ENCODE results near the gene WASF3.
"Not testable (repeated sequence)": the region's sequence is repeated elsewhere in the genome, so short reads cannot be mapped to it uniquely, and the experiment has no call there.

Gene WASF3

DNA sequence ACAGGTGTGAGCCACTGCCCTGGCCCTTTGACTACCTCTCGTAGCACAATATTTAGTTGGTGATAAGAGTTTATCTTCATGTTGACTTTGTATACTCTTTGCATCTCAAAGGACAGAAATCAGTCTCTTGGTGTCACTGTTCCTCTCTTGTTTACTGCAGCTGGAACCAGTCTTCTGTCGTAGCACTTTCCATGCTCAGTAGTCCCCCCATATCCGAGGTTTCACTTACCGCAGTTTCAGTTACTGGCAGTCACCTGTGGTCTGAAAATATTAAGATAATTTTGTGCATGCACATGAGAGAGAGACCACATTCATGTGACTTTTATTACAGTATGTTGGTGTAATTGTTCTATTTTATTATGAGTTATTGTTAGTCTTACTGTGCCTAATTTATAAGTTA is 49.1 kb downstream of the WASF3 start:
- Histone ChIP-seq H3K4me3 (ENCODE audit: low read depth in 1 of 2, low read length in 2 of 2) (no peak overlapping the region), H3K27me3 (ENCODE audit: low read depth, low read length) (no peaks in the 10 kb centered on the region), H3K9me3 (ENCODE audit: control insufficient read depth in 1 of 2, low read length in 2 of 2) (no peaks in the 10 kb centered on the region), H3K4me1 (ENCODE audit: control insufficient read depth in 1 of 2, insufficient read depth in 2 of 2, low read length in 2 of 2) (peaks cover 0 to 6% of the 10 kb centered on the region in 2 donors), H3K36me3 (ENCODE audit: control insufficient read depth in 1 of 2, insufficient read depth in 2 of 2, low read length in 2 of 2) (no peaks in the 10 kb centered on the region), H3K27ac (ENCODE audit: low read length) (no peak overlapping the region)

DNA sequence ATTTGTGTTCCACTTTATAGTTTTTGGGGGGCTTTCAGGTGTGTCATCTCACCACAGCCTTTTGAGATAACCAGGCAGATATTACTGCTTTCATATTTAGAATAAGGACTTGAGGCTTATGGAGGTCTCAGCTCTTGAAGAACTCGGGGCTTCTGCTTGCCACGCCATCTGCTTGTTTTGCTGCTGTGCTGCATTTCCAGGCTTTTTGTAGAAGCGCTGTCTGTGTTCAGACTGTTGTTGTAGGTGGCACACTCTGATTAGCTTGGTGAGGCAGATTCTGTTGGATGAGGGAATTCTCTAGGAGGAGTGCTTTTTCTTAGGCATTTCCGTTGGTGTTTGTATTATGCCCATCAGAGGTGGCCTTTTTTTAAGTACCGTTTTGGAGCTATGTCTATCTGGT is 57.2 kb downstream of the WASF3 start:
- Histone ChIP-seq H3K4me3 (ENCODE audit: low read depth in 1 of 2, low read length in 2 of 2) (no peak overlapping the region), H3K9me3 (ENCODE audit: control insufficient read depth in 1 of 2, low read length in 2 of 2) (no peaks in the 10 kb centered on the region), H3K27me3 (ENCODE audit: low read depth, low read length) (no peaks in the 10 kb centered on the region), H3K4me1 (ENCODE audit: control insufficient read depth in 1 of 2, insufficient read depth in 2 of 2, low read length in 2 of 2) (no peaks in the 10 kb centered on the region), H3K36me3 (ENCODE audit: control insufficient read depth in 1 of 2, insufficient read depth in 2 of 2, low read length in 2 of 2) (no peaks in the 10 kb centered on the region), H3K27ac (ENCODE audit: low read length) (no peak overlapping the region)

DNA sequence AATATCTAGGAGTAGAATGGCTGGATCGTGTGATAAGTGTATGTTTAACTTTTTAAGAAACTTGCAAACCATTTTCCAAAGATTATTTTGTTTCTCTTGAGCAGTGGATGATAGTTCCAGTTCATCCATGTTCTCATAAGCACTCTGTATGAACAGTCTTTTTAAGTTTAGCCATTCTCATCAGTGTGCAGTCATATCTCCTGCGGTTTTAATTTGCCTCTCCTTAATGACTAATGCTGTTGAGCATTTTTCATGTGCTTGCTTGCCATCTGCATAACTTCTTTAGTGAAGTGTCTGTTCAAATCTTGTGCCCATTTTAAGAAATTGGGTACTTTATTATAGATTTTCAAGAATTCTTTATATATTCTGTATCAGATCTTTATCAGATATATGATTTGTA is 58.6 kb downstream of the WASF3 start:
- H3K4me1 ChIP-seq (ENCODE audit: control insufficient read depth in 1 of 2, insufficient read depth in 2 of 2, low read length in 2 of 2), result no peaks in the 10 kb centered on the region
- H3K36me3 ChIP-seq (ENCODE audit: control insufficient read depth in 1 of 2, insufficient read depth in 2 of 2, low read length in 2 of 2), result no peaks in the 10 kb centered on the region
- H3K27ac ChIP-seq (ENCODE audit: low read length), result no peak overlapping the region
- H3K4me3 ChIP-seq (ENCODE audit: low read depth in 1 of 2, low read length in 2 of 2), result no peak overlapping the region
- H3K9me3 ChIP-seq (ENCODE audit: control insufficient read depth in 1 of 2, low read length in 2 of 2), result no peaks in the 10 kb centered on the region
- H3K27me3 ChIP-seq (ENCODE audit: low read depth, low read length), result no peaks in the 10 kb centered on the region

DNA sequence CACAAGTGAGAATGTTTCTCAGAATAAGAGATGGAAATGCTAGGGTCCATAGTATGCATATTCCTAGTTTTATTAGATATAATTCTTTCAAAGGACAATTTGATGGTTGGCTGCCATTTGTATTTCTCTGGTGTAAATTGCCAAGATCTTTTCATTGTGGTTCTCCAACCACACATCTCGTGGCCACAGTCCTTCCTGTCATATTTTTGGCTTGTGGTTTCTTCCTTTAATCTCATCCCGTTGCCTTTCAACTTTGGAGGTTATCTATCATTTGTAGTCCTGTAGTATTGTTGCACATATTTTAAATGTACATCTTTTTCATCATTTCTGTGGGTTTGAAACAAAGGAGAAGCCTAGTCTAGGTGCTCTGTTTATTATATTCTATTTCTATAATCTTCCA is 61.2 kb downstream of the WASF3 start:
- Histone ChIP-seq H3K9me3 (ENCODE audit: control insufficient read depth in 1 of 2, low read length in 2 of 2) (no peaks in the 10 kb centered on the region), H3K27ac (ENCODE audit: low read length) (no peak overlapping the region), H3K27me3 (ENCODE audit: low read depth, low read length) (no peaks in the 10 kb centered on the region), H3K4me1 (ENCODE audit: control insufficient read depth in 1 of 2, insufficient read depth in 2 of 2, low read length in 2 of 2) (no peaks in the 10 kb centered on the region), H3K36me3 (ENCODE audit: control insufficient read depth in 1 of 2, insufficient read depth in 2 of 2, low read length in 2 of 2) (peaks cover 0 to 5% of the 10 kb centered on the region in 2 donors), H3K4me3 (ENCODE audit: low read depth in 1 of 2, low read length in 2 of 2) (no peak overlapping the region)

DNA sequence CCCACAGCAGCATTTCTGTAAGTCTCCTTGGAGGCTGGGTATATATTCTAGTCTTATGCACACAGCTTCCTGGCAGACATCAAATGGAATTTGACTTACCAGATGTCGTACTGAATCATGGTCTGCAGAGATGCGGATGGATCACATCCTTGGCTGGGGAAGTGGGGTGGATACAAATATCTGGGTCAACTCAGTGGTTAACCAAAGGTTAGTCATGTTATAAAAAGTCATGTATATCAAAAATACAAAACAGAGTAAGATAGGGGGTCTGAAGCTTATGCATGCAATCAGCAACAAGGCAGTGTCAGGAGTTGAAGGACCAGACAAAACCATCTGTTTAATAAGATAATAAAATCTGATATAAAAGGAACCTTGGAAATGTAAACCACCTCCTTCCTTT is 61.9 kb downstream of the WASF3 start:
- Histone ChIP-seq H3K27me3 (ENCODE audit: low read depth, low read length) (no peaks in the 10 kb centered on the region), H3K4me3 (ENCODE audit: low read depth in 1 of 2, low read length in 2 of 2) (no peak overlapping the region), H3K9me3 (ENCODE audit: control insufficient read depth in 1 of 2, low read length in 2 of 2) (peaks cover 2 to 3% of the 10 kb centered on the region in 2 donors), H3K4me1 (ENCODE audit: control insufficient read depth in 1 of 2, insufficient read depth in 2 of 2, low read length in 2 of 2) (no peaks in the 10 kb centered on the region), H3K27ac (ENCODE audit: low read length) (no peak overlapping the region), H3K36me3 (ENCODE audit: control insufficient read depth in 1 of 2, insufficient read depth in 2 of 2, low read length in 2 of 2) (peaks cover 0 to 5% of the 10 kb centered on the region in 2 donors)

DNA sequence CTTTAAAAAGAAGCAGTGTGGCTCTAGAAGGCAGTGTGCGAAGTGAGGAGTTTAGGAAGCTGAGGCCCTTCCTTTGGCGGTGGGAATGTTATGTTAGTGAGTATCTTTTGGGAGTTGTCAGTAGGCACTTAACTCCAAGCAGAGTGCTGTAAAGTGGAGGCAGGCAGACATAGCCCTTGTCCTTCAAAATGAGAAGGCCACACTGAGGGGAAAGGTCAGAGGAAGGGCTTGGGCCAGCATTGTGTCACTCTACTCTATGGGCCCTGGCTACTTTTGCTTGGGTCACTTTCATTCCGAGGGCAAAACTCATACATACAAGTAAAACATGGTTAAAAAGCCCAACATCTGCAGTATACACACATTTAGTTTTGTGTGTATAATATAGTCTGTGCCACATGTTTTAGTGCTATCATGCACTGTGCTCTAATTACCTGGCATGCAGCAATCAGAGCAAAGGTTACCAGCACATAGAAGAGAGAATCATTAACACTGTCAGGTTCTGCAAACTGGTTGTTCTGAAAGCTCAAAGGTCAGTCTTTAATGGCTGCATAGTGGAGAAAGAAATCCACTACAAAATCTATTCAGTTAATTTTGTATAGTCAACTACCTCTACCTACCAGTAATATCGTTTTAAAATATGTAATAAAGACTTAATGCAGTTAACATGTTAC is 64.4 kb downstream of the WASF3 start:
- Histone ChIP-seq H3K36me3 (ENCODE audit: control insufficient read depth in 1 of 2, insufficient read depth in 2 of 2, low read length in 2 of 2) (peaks cover 0 to 10% of the 10 kb centered on the region in 2 donors), H3K27ac (ENCODE audit: low read length) (no peak overlapping the region), H3K4me1 (ENCODE audit: control insufficient read depth in 1 of 2, insufficient read depth in 2 of 2, low read length in 2 of 2) (no peaks in the 10 kb centered on the region), H3K27me3 (ENCODE audit: low read depth, low read length) (no peaks in the 10 kb centered on the region), H3K9me3 (ENCODE audit: control insufficient read depth in 1 of 2, low read length in 2 of 2) (peaks cover 5 to 13% of the 10 kb centered on the region in 2 donors), H3K4me3 (ENCODE audit: low read depth in 1 of 2, low read length in 2 of 2) (no peak overlapping the region)

DNA sequence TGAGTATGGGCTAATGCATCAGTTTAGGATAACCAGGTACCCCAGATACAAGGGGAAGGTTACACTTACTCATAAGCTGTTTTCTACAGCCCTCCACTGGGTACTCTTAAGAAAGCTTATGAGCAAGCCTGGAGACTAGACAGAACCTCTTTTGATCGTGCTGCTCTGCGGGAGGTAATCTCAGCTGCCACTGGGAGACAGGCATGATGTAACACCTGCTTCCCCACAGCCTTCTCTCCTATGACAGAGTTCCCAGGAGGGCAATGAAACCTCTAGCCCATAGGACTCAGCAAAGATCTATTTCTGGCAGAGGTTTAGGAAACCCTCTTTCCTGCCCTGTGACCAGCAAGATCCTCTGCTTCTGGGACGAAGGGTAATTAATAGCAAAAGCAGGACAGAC is 65.6 kb downstream of the WASF3 start:
- Histone ChIP-seq H3K9me3 (ENCODE audit: control insufficient read depth in 1 of 2, low read length in 2 of 2) (peaks cover 5 to 13% of the 10 kb centered on the region in 2 donors), H3K36me3 (ENCODE audit: control insufficient read depth in 1 of 2, insufficient read depth in 2 of 2, low read length in 2 of 2) (peaks cover 0 to 10% of the 10 kb centered on the region in 2 donors)

DNA sequence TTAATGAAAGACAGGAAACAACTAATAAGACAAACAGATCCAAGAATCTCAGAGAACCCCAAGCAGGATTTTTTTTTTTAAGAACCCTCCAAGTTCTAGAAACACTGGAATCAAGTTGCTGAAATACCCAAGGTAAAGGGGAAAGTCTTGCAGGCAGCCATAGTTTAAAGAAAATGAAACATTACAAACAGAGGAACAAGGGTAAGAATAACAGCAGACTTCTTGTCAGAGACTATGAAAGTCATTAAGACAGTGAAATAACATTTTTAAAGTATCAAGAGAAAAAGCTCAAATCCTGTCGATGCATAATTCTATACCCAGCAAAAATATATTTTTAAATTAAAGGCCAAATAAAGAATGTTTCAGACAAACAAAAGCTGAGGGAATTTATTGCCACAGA is 67.1 kb downstream of the WASF3 start:
- H3K27me3 ChIP-seq (ENCODE audit: low read depth, low read length), result no peaks in the 10 kb centered on the region
- H3K9me3 ChIP-seq (ENCODE audit: control insufficient read depth in 1 of 2, low read length in 2 of 2), result peaks cover 5 to 13% of the 10 kb centered on the region in 2 donors
- no peak overlapping the region for H3K27ac ChIP-seq (ENCODE audit: low read length)
- H3K36me3 ChIP-seq (ENCODE audit: control insufficient read depth in 1 of 2, insufficient read depth in 2 of 2, low read length in 2 of 2), result peaks cover 0 to 10% of the 10 kb centered on the region in 2 donors
- no peak overlapping the region for H3K4me3 ChIP-seq (ENCODE audit: low read depth in 1 of 2, low read length in 2 of 2)
- H3K4me1 ChIP-seq (ENCODE audit: control insufficient read depth in 1 of 2, insufficient read depth in 2 of 2, low read length in 2 of 2), result no peaks in the 10 kb centered on the region

More for the DNA sequence above, 65.6 kb downstream of the WASF3 start:
- no peak overlapping the region for H3K4me3 ChIP-seq (ENCODE audit: low read depth in 1 of 2, low read length in 2 of 2)
- no peaks in the 10 kb centered on the region for H3K27me3 ChIP-seq (ENCODE audit: low read depth, low read length)
- H3K27ac ChIP-seq (ENCODE audit: low read length), result no peak overlapping the region
- no peaks in the 10 kb centered on the region for H3K4me1 ChIP-seq (ENCODE audit: control insufficient read depth in 1 of 2, insufficient read depth in 2 of 2, low read length in 2 of 2)

DNA sequence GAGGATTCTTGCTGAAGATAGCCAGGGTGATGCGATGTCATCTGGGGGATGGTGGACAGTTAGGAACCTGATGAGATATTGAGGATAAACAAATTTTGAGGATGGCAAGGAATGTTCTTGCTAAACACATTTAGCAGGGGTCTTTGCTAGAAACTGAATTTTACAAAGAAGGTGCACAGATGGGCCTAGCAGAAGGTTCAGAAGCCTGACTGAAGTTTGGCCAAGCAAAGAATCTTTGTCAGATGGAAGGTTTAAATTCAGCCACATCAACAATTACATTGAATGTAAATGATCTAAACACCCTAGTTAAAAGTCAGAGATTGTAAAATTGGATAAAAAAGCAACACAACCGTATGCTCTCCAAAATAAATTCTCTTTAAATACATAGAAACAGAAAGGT is 68.8 kb downstream of the WASF3 start:
- peaks cover 5 to 13% of the 10 kb centered on the region in 2 donors for H3K9me3 ChIP-seq (ENCODE audit: control insufficient read depth in 1 of 2, low read length in 2 of 2)
- H3K4me3 ChIP-seq (ENCODE audit: low read depth in 1 of 2, low read length in 2 of 2), result no peak overlapping the region
- no peaks in the 10 kb centered on the region for H3K27me3 ChIP-seq (ENCODE audit: low read depth, low read length)
- no peak overlapping the region for H3K27ac ChIP-seq (ENCODE audit: low read length)
- H3K36me3 ChIP-seq (ENCODE audit: control insufficient read depth in 1 of 2, insufficient read depth in 2 of 2, low read length in 2 of 2), result peaks cover 0 to 10% of the 10 kb centered on the region in 2 donors
- H3K4me1 ChIP-seq (ENCODE audit: control insufficient read depth in 1 of 2, insufficient read depth in 2 of 2, low read length in 2 of 2), result no peaks in the 10 kb centered on the region

DNA sequence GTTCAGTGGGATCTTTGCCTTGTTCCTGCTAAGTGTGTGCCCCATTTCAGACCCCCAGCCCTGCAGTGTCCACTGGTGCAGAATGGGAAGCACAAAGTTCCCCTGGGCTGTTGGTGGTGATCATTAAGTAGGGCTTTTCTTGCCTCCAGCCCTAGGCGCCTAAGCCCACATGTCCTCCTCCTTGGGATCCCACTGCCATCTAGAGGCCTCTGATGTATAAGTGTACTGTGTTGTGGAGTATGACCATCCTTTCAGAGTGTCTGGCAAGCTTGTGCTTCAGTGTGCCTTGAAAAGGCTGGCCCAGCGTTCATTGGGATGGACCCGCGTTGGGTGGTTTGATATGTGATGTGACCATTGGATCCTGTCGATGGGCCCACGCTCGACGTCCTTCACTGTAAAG is 71.2 kb downstream of the WASF3 start:
- Histone ChIP-seq H3K27me3 (ENCODE audit: low read depth, low read length) (no peaks in the 10 kb centered on the region), H3K4me1 (ENCODE audit: control insufficient read depth in 1 of 2, insufficient read depth in 2 of 2, low read length in 2 of 2) (no peaks in the 10 kb centered on the region)

DNA sequence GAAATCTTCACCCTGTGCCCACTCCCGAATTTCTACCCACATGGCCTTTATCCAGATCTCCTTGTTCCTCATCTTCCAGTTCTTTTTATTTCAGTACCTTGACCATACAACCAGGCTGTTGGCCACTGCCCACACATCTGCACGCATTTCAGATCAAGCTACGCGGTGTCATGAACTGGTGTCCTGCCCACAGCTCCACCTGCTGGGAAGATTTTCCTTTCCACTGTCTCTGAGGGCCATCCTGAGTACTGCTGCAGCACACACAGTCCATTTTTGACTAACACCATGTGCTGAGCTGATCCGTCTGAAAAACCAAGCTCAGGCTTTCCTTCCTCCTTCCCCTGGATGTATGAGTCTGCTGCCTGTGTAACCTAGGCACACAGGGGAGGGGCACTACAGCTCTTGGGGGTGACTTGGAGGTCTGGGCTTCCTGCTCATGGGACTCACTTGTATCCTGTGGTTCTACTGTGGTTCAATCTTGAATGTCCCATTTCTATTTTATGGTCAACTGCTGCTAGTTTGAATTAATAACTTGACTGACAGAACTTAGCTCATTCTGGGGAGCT is 71.9 kb downstream of the WASF3 start:
- Histone ChIP-seq H3K4me3 (ENCODE audit: low read depth in 1 of 2, low read length in 2 of 2) (no peak overlapping the region), H3K4me1 (ENCODE audit: control insufficient read depth in 1 of 2, insufficient read depth in 2 of 2, low read length in 2 of 2) (no peaks in the 10 kb centered on the region), H3K27me3 (ENCODE audit: low read depth, low read length) (no peaks in the 10 kb centered on the region)

More for the DNA sequence above, 71.2 kb downstream of the WASF3 start:
- H3K36me3 ChIP-seq (ENCODE audit: control insufficient read depth in 1 of 2, insufficient read depth in 2 of 2, low read length in 2 of 2), result peaks cover 0 to 4% of the 10 kb centered on the region in 2 donors
- H3K27ac ChIP-seq (ENCODE audit: low read length), result no peak overlapping the region
- no peak overlapping the region for H3K4me3 ChIP-seq (ENCODE audit: low read depth in 1 of 2, low read length in 2 of 2)
- peaks cover 5 to 15% of the 10 kb centered on the region in 2 donors for H3K9me3 ChIP-seq (ENCODE audit: control insufficient read depth in 1 of 2, low read length in 2 of 2)

DNA sequence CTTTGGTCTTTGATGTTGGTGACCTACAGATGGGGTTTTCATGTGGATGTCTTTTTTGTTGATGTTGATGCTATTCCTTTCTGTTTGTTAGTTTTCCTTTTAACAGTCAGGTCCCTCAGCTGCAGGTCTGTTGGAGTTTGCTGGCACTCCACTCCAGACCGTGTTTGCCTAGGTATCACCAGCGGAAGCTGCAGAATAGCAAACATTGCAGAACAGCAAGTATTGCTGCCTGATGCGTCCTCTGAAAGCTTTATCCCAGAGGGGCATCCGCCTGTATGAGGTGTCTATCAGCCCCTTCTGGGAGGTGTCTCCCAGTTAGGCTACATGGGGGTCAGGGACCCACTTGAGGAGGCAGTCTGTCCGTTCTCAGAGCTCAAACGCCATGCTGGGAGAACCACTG is 78.2 kb downstream of the WASF3 start:
- H3K27ac ChIP-seq (ENCODE audit: low read length); H3K9me3 ChIP-seq (ENCODE audit: control insufficient read depth in 1 of 2, low read length in 2 of 2); H3K4me3 ChIP-seq (ENCODE audit: low read depth in 1 of 2, low read length in 2 of 2); H3K36me3 ChIP-seq (ENCODE audit: control insufficient read depth in 1 of 2, insufficient read depth in 2 of 2, low read length in 2 of 2); H3K27me3 ChIP-seq (ENCODE audit: low read depth, low read length); H3K4me1 ChIP-seq (ENCODE audit: control insufficient read depth in 1 of 2, insufficient read depth in 2 of 2, low read length in 2 of 2): not testable (repeated sequence)

More for the DNA sequence above, 71.9 kb downstream of the WASF3 start:
- peaks cover 3 to 12% of the 10 kb centered on the region in 2 donors for H3K9me3 ChIP-seq (ENCODE audit: control insufficient read depth in 1 of 2, low read length in 2 of 2)
- H3K36me3 ChIP-seq (ENCODE audit: control insufficient read depth in 1 of 2, insufficient read depth in 2 of 2, low read length in 2 of 2), result peaks cover 0 to 4% of the 10 kb centered on the region in 2 donors
- no peak overlapping the region for H3K27ac ChIP-seq (ENCODE audit: low read length)
